ENCODE data around the gene TMED5. TPM values are rescaled to one million over a fixed set of nuclear protein-coding genes. Genes with fewer than 3 reads are reported as not detected.

TMED5 gene
- total and polyA plus RNA-seq, 12 donors = 8.5 to 181 (median 85.7) TPM

- intact Hi-C loops (cut with DNase I) = no loop called here
- DNase-seq = no peak
- H3K27me3 ChIP-seq = no peaks in the 10 kb centered on the region
- TF ChIP-seq CTCF (IDR thresholded peaks at IDR 0.05) (no peak), POLR2A (IDR thresholded peaks at IDR 0.05) (no peak)
- no peak overlapping the region for H3K27ac ChIP-seq
- no peak overlapping the region for H3K4me3 ChIP-seq
- no peaks in the 10 kb centered on the region for H3K36me3 ChIP-seq (replicated peaks in 1 of 2)
- no peaks in the 10 kb centered on the region for H3K9me3 ChIP-seq (replicated peaks in 1 of 3)
- peaks cover 0 to 7% of the 10 kb centered on the region in 2 donors for H3K4me1 ChIP-seq (replicated peaks in 1 of 2)
Observed at GRCh38 chr1:93206567-93206954, 26.3 kb upstream of the TMED5 start.

GRCh38 chr1:93205892-93206566, 25.8 kb upstream of the TMED5 start:
- Histone ChIP-seq H3K27ac (no peak overlapping the region), H3K27me3 (no peaks in the 10 kb centered on the region), H3K4me3 (no peak overlapping the region), H3K4me1 (replicated peaks in 1 of 2) (peaks cover 0 to 7% of the 10 kb centered on the region in 2 donors), H3K36me3 (replicated peaks in 1 of 2) (no peaks in the 10 kb centered on the region), H3K9me3 (replicated peaks in 1 of 3) (no peaks in the 10 kb centered on the region)
- TF ChIP-seq POLR2A (IDR thresholded peaks at IDR 0.05) (no peak), CTCF (IDR thresholded peaks at IDR 0.05) (no peak)
- no peak for DNase-seq
- 84 to 92% (median 87%) methylated on average over 6 of the region's 6 CpGs for WGBS, 4 donors
- intact Hi-C loops (cut with DNase I) = no loop called here

- H3K4me3 ChIP-seq = no peak overlapping the region
- no peaks in the 10 kb centered on the region for H3K27me3 ChIP-seq
- WGBS, 4 donors = 91 to 93% (median 93%) methylated on average over 4 of the region's 4 CpGs
Observed at GRCh38 chr1:93200714-93201113, 20.5 kb upstream of the TMED5 start.

GRCh38 chr1:93200086-93200620, 19.9 kb upstream of the TMED5 start:
- 95 to 98% (median 96%) methylated on average over 6 of the region's 6 CpGs for WGBS, 4 donors
- Histone ChIP-seq H3K4me1 (replicated peaks in 1 of 2) (no peaks in the 10 kb centered on the region), H3K4me3 (no peak overlapping the region), H3K36me3 (replicated peaks in 1 of 2) (no peaks in the 10 kb centered on the region), H3K27me3 (no peaks in the 10 kb centered on the region), H3K27ac (no peak overlapping the region), H3K9me3 (replicated peaks in 1 of 3) (no peaks in the 10 kb centered on the region)
- TF ChIP-seq CTCF (IDR thresholded peaks at IDR 0.05) (no peak), POLR2A (IDR thresholded peaks at IDR 0.05) (no peak)
- intact Hi-C loops (cut with DNase I) = no loop called here
- DNase-seq = no peak

More at GRCh38 chr1:93200714-93201113, 20.5 kb upstream of the TMED5 start:
- Histone ChIP-seq H3K4me1 (replicated peaks in 1 of 2) (no peaks in the 10 kb centered on the region), H3K36me3 (replicated peaks in 1 of 2) (no peaks in the 10 kb centered on the region), H3K9me3 (replicated peaks in 1 of 3) (no peaks in the 10 kb centered on the region), H3K27ac (no peak overlapping the region)
- intact Hi-C loops (cut with DNase I) = no loop called here
- TF ChIP-seq CTCF (IDR thresholded peaks at IDR 0.05) (no peak), POLR2A (IDR thresholded peaks at IDR 0.05) (no peak)
- DNase-seq = no peak
